ENCODE results near the gene KRTAP4-2. TPM values are rescaled to one million over a fixed set of nuclear protein-coding genes. Genes with fewer than 3 reads are reported as not detected.
"Not testable (repeated sequence)": the region's sequence is repeated elsewhere in the genome, so short reads cannot be mapped to it uniquely, and the experiment has no call there.

The KRTAP4-2 gene
- total RNA-seq, 1 donor from 2014 or later = not detected

DNA sequence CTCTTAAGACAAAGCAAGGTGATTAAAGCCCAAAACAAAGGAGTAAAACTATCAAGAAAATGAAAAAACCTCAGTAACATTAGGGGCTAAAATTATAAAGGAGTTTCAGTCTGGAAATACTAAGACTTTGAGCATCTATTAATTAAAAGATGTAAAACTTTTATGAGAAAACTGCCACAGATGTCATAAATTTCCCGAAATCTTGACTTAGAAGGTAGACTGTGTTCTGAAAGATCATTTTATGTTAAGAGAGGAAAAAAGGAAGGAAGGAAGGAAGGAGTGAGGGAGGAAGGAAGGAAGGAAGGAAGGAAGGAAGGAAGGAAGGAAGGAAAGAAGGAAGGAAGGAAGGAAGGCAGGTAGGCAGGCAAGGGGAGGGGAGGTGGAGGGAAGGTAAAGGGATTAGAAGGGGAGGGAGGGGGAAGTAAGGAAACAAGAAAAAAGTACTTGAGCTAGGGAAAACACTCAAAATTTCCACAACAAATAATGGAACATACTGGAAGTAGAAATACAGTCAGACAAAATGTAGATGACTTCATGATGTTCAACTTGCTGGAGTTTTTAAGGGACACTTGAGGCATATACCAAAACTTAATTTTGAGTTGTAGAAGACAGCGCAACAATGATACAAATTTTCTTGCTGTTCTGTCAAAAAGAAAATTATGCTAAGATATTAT lies 30.4 kb downstream of the KRTAP4-2 start:
- Mint-ChIP-seq H3K4me3 (ENCODE audit: unreplicated experiment) (no peak overlapping the region), H3K27ac (ENCODE audit: unreplicated experiment) (no peak overlapping the region), H3K9me3 (ENCODE audit: low read depth) (peaks cover 7% of the 10 kb centered on the region), H3K4me1 (ENCODE audit: low read depth) (no peaks in the 10 kb centered on the region), H3K36me3 (ENCODE audit: low read depth) (peaks cover 5% of the 10 kb centered on the region), H3K27me3 (ENCODE audit: low read depth) (peaks cover 2% of the 10 kb centered on the region)
- DNase-seq (ENCODE audit: low spot score) = no peak
- TF ChIP-seq, protein P1, sequence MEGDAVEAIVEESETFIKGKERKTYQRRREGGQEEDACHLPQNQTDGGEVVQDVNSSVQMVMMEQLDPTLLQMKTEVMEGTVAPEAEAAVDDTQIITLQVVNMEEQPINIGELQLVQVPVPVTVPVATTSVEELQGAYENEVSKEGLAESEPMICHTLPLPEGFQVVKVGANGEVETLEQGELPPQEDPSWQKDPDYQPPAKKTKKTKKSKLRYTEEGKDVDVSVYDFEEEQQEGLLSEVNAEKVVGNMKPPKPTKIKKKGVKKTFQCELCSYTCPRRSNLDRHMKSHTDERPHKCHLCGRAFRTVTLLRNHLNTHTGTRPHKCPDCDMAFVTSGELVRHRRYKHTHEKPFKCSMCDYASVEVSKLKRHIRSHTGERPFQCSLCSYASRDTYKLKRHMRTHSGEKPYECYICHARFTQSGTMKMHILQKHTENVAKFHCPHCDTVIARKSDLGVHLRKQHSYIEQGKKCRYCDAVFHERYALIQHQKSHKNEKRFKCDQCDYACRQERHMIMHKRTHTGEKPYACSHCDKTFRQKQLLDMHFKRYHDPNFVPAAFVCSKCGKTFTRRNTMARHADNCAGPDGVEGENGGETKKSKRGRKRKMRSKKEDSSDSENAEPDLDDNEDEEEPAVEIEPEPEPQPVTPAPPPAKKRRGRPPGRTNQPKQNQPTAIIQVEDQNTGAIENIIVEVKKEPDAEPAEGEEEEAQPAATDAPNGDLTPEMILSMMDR (IDR thresholded peaks at IDR 0.05) = no peak

DNA sequence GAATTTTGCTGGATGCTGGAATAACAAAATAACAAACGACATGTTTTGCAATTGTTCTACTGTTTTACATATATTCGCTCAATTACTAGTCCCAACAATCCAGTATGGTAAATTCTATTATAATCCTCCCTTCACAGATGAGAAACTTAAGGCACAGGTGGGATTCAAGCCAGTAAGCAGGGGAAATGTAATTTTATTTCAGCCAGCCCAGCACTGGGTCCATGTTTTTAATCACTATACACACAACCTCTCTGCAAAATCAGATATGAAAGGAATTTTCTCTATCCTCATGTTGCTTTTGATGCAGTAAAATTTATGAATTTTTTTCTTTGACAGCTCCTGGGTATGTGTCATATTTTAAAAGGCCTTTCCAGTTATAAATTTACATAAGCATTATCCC lies 32.8 kb downstream of the KRTAP4-2 start:
- Mint-ChIP-seq H3K4me3 (ENCODE audit: unreplicated experiment) (no peak overlapping the region), H3K9me3 (ENCODE audit: low read depth) (peaks cover 15% of the 10 kb centered on the region), H3K27ac (ENCODE audit: unreplicated experiment) (no peak overlapping the region), H3K36me3 (ENCODE audit: low read depth) (peaks cover 5% of the 10 kb centered on the region), H3K4me1 (ENCODE audit: low read depth) (peaks cover 9% of the 10 kb centered on the region), H3K27me3 (ENCODE audit: low read depth) (peaks cover 2% of the 10 kb centered on the region)
- DNase-seq (ENCODE audit: low spot score) = no peak
- TF ChIP-seq, protein P1 (IDR thresholded peaks at IDR 0.05) = no peak

DNA sequence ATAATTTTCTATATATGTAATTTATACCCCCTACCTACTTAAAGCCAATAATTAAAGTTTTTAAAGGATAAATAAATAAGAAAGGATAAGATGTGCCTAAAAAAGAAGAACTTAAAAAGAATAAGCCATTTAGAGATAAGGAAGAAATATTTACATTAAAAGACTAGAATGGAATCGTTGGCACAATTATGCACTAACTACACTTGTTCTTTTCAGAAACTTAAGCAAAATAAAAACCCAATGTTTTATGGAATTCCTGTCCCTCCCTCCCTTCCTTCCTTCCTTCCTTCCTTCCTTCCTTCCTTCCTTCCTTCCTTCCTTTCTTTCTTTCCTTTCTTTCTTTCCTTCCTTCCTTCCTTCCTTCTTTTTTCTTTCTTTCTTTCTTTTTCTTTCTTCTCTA lies 33.2 kb downstream of the KRTAP4-2 start:
- Mint-ChIP-seq H3K4me1 (ENCODE audit: low read depth) (peaks cover 9% of the 10 kb centered on the region), H3K36me3 (ENCODE audit: low read depth) (peaks cover 5% of the 10 kb centered on the region), H3K27me3 (ENCODE audit: low read depth) (peaks cover 2% of the 10 kb centered on the region), H3K4me3 (ENCODE audit: unreplicated experiment) (no peak overlapping the region), H3K27ac (ENCODE audit: unreplicated experiment) (no peak overlapping the region), H3K9me3 (ENCODE audit: low read depth) (peaks cover 15% of the 10 kb centered on the region)
- no peak for DNase-seq (ENCODE audit: low spot score)
- TF ChIP-seq, protein P1 (IDR thresholded peaks at IDR 0.05) = no peak

DNA sequence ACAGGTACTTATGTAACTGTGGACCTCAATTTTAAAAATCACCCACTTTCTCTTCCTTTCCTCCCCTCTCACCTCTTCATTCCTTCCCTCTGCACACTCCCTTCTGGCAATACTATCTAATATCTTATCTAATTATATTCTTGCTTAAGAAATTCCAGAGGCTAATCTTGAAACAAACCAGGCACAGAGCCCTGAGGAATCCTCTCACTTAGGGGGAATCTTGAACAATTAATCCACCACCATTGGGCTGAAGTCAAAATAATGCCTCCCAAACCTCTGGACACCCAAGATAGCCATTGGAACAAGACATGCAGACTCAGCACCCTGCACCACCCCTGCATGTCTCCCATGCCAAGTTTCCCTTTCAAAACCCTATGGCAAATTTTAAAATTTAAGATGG lies 36.7 kb downstream of the KRTAP4-2 start:
- Mint-ChIP-seq H3K27ac (ENCODE audit: unreplicated experiment) (no peak overlapping the region), H3K9me3 (ENCODE audit: low read depth) (peaks cover 30% of the 10 kb centered on the region), H3K36me3 (ENCODE audit: low read depth) (peaks cover 10% of the 10 kb centered on the region), H3K4me3 (ENCODE audit: unreplicated experiment) (no peak overlapping the region), H3K4me1 (ENCODE audit: low read depth) (peaks cover 9% of the 10 kb centered on the region), H3K27me3 (ENCODE audit: low read depth) (no peaks in the 10 kb centered on the region)
- no peak for DNase-seq (ENCODE audit: low spot score)
- TF ChIP-seq, protein P1 (IDR thresholded peaks at IDR 0.05) = no peak

DNA sequence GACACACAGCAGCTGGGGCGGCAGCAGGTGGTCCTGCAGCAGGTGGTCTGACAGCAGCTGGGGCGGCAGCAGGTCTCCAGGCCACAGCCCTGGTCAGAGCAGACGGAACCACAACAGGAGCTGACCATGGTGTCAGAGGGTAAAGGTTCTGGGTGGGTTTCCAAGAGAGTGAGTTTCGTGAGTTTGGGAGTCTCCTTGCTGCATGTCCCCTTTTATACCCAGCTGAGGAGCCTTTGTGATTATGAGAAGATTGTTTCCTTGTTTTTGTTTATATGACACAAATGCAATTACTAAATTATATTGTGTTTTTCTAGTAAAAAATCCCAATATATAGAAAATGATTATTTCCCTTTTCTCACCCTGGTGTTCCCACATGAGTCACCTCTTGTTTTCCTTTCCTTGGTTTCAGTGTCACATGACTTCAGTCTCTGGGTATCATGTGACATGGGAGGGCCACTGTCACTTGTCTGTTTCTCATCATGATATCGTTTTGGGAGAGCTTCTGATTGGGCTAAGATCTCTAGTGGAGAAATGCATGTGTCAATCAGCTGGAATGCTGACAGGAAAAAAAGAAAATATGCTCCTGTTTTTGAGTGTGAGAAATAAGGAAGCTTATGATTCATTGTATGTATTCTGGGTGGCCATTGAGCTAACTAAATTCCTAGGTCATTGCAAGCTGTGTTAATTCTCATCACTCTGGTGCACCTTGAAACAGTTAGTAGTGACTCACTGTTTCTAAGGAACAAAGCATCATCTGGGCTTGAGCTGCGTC lies 37.5 kb downstream of the KRTAP4-2 start, which contains the start of gene KRTAP4-6:
TSS of gene KRTAP4-6 (minus strand) at position 185 of the 772 bp plus-strand sequence. CDS start at position 128, 57 bp downstream.
- H3K9me3 Mint-ChIP-seq (ENCODE audit: low read depth) = peaks cover 30% of the 10 kb centered on the region
- no peak within 1 kb of the TSS for H3K27ac Mint-ChIP-seq (ENCODE audit: unreplicated experiment)
- peaks cover 10% of the 10 kb centered on the region for H3K36me3 Mint-ChIP-seq (ENCODE audit: low read depth)
- TF ChIP-seq, protein P1 (IDR thresholded peaks at IDR 0.05) = no peak
- no peak within 1 kb of the TSS for H3K4me3 Mint-ChIP-seq (ENCODE audit: unreplicated experiment)
- H3K27me3 Mint-ChIP-seq (ENCODE audit: low read depth) = no peaks in the 10 kb centered on the region
- DNase-seq (ENCODE audit: low spot score) = no peak
- peaks cover 9% of the 10 kb centered on the region for H3K4me1 Mint-ChIP-seq (ENCODE audit: low read depth)

DNA sequence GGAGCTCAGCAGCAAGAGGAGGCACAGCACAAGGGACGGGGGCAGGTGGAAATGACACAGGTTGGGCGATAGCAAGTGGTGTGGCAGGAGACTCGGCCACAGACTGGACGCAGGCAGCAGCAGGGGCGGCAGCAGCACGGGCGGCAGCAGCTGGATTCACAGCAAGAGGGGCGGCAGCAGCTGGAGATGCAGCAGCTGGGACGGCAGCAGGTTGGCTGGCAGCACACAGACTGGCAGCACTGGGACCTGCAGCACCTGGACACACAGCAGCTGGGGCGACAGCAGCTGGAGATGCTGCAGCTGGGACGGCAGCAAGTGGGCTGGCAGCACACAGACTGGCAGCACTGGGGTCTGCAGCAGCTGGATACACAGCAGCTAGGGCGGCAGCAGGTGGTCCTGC lies 38.2 kb downstream of the KRTAP4-2 start:
- not testable (repeated sequence) for H3K4me1 Mint-ChIP-seq (ENCODE audit: low read depth); H3K4me3 Mint-ChIP-seq (ENCODE audit: unreplicated experiment); H3K27me3 Mint-ChIP-seq (ENCODE audit: low read depth); H3K27ac Mint-ChIP-seq (ENCODE audit: unreplicated experiment)
- Mint-ChIP-seq H3K9me3 (ENCODE audit: low read depth) (peaks cover 30% of the 10 kb centered on the region), H3K36me3 (ENCODE audit: low read depth) (peaks cover 10% of the 10 kb centered on the region)
- DNase-seq (ENCODE audit: low spot score) = peak; percentile 78
